Right kidney (tissue), 1 donor: ENCODE measurements around the gene AQR.
"Not testable (repeated sequence)": the region's sequence is repeated elsewhere in the genome, so short reads cannot be mapped to it uniquely, and the experiment has no call there.

Experiments used
- DNase-seq: peaks from one replicate; pipeline ENCODE4 v3.0.0-alpha.2; 2016

The AQR gene

GRCh38 chr15:34813446-34814190 lies 155.9 kb downstream of the AQR start:
- DNase-seq: no peak

- DNase-seq: not testable (repeated sequence)
These were observed 156.6 kb downstream of the AQR start for GRCh38 chr15:34812868-34813365.

GRCh38 chr15:34812369-34812768 lies 157.2 kb downstream of the AQR start:
- DNase-seq: no peak

- DNase-seq: no peak
These were observed 159.0 kb downstream of the AQR start for GRCh38 chr15:34810443-34811129.

- DNase-seq: no peak
These were observed 160.4 kb downstream of the AQR start for GRCh38 chr15:34809186-34809585.

GRCh38 chr15:34808016-34808415 lies 161.5 kb downstream of the AQR start:
- no peak for DNase-seq

- DNase-seq: not testable (repeated sequence)
These were observed 162.3 kb downstream of the AQR start for GRCh38 chr15:34807241-34807640.

GRCh38 chr15:34804776-34805175 lies 164.8 kb downstream of the AQR start:
- no peak for DNase-seq

GRCh38 chr15:34804113-34804512 lies 165.4 kb downstream of the AQR start:
- no peak for DNase-seq

- no peak for DNase-seq
These were observed 166.5 kb downstream of the AQR start for GRCh38 chr15:34802803-34803750.

GRCh38 chr15:34802371-34802770 lies 167.2 kb downstream of the AQR start:
- DNase-seq: no peak
